Panc1 (cell line): ENCODE results near the gene COASY. TPM values are rescaled to one million over a fixed set of nuclear protein-coding genes. Genes with fewer than 3 reads are reported as not detected.

Source experiments
- ATAC-seq: fragments of 200-7000 bp; cut with Tn5 transposase; 2 replicates; pipeline ENCODE4 v1.9.1; 2020; ENCODE audit warnings: mild to moderate bottlenecking, moderate library complexity
- BruUV-seq: library from RNA; stranded (reverse); fragments of 400-500 nt; replicated peaks from 2 replicates; lab custom pipeline; 2021; lab: Mats Ljungman, UMichigan
- CTCF ChIA-PET: fragments of 300-600 bp; sonication (Branson Sonifier 250); formaldehyde crosslinking; loops from one replicate; lab custom pipeline; 2022; ENCODE audit warnings: antibody characterized with exemption; lab: Charles Lee
- POLR2A ChIA-PET: fragments of 300-600 bp; sonication (Branson Sonifier 250); formaldehyde crosslinking; loops from one replicate; lab custom pipeline; 2022; ENCODE audit warnings: antibody characterized with exemption; lab: Charles Lee
- DNase-seq: peaks from one replicate; pipeline ENCODE4 v3.0.0-alpha.2; 2010; ENCODE audit warnings: low read depth, low spot score
- H3K27ac ChIP-seq: 2 replicates; pipeline ENCODE4 v1.5.1; 2011; ENCODE audit warnings: mild to moderate bottlenecking, low read length, inconsistent platforms
- H3K27me3 ChIP-seq: fragments of 200-500 bp; sonication (Bioruptor generic); 2 replicates; pipeline ENCODE4 v1.6.0; 2014; ENCODE audit warnings: low read length, inconsistent platforms; ENCODE audit not compliant: control insufficient read depth, insufficient read depth
- H3K36me3 ChIP-seq: fragments of 200-500 bp; sonication (Bioruptor generic); 2 replicates; pipeline ENCODE4 v1.5.1; 2014; ENCODE audit warnings: inconsistent platforms, mild to moderate bottlenecking, low read length, moderate library complexity; ENCODE audit not compliant: control insufficient read depth, insufficient read depth
- H3K4me1 ChIP-seq: 2 replicates; pipeline ENCODE4 v1.5.1; 2011; ENCODE audit warnings: inconsistent platforms, mild to moderate bottlenecking, low read length, moderate library complexity; ENCODE audit not compliant: control insufficient read depth, insufficient read depth
- H3K4me3 ChIP-seq, 2 experiments: 2 replicates each; pipeline ENCODE4 v1.5.1; 2011 to 2012; ENCODE audit warnings: low read depth in 2 of 2, low read length in 2 of 2, mild to moderate bottlenecking in 2 of 2, inconsistent platforms in 1 of 2, moderate library complexity in 1 of 2
- H3K9me3 ChIP-seq: fragments of 200-500 bp; sonication (Bioruptor generic); 2 replicates; pipeline ENCODE4 v1.5.1; 2014; ENCODE audit warnings: low read depth, mild to moderate bottlenecking, inconsistent platforms, low read length, moderate library complexity; ENCODE audit not compliant: control insufficient read depth, insufficient read depth
- POLR2AphosphoS5 ChIP-seq: IDR thresholded peaks from 2 replicates; pipeline ENCODE4 v1.6.1; 2012; ENCODE audit warnings: mild to moderate bottlenecking, low read depth, low read length, moderate library complexity
- REST ChIP-seq, 2 experiments: IDR thresholded peaks; 2 replicates each; pipeline ENCODE4 v1.6.1; 2011 to 2012; ENCODE audit warnings: low read depth in 2 of 2, control low read depth in 1 of 2, low read length in 1 of 2, mild to moderate bottlenecking in 1 of 2, moderate library complexity in 1 of 2; ENCODE audit not compliant: insufficient read depth in 1 of 2
- SIN3A ChIP-seq: IDR thresholded peaks from 2 replicates; pipeline ENCODE4 v1.6.1; 2012; ENCODE audit warnings: low read depth, mild to moderate bottlenecking, low read length, moderate library complexity, borderline replicate concordance; ENCODE audit not compliant: insufficient read depth
- TCF7L2 ChIP-seq: IDR thresholded peaks from 2 replicates; pipeline ENCODE4 v1.6.1; 2011; ENCODE audit warnings: mild to moderate bottlenecking, low read depth, low read length, inconsistent platforms
- in situ Hi-C: cut with HindIII; loops from 2 replicates; pipeline ENCODE4 v1.10.0; 2016; ENCODE audit warnings: low sequenced_read_pairs, low pct_unique_long_range_greater_than_20kb
- intact Hi-C: fragments of 100-400 bp; cut with micrococcal nuclease; formaldehyde crosslinking; loops from one replicate; pipeline ENCODE4 v1.10.0; 2022; ENCODE audit not compliant: unreplicated experiment
- total RNA-seq: library from RNA; stranded (reverse); gene quantifications from one replicate; pipeline ENCODE4 v1.2.1, GENCODE V29; 2021; ENCODE audit not compliant: unreplicated experiment
- TF ChIP-seq, protein P1 (sequence below): fragments of 450-650 bp; IDR thresholded peaks from 2 replicates; pipeline ENCODE4 v1.5.1; 2017; ENCODE audit warnings: mild to moderate bottlenecking

Gene COASY
- total RNA-seq, 1 experiment from 2014 or later: 76.7 TPM

- Histone ChIP-seq H3K36me3 (no peaks in the 10 kb centered on the region), H3K27ac (peak overlapping the region; percentile 97), H3K4me1 (peaks cover 61% of the 10 kb centered on the region), H3K9me3 (no peaks in the 10 kb centered on the region), H3K4me3 (no peak overlapping the region), H3K27me3 (no peaks in the 10 kb centered on the region)
- TF ChIP-seq, protein P1, sequence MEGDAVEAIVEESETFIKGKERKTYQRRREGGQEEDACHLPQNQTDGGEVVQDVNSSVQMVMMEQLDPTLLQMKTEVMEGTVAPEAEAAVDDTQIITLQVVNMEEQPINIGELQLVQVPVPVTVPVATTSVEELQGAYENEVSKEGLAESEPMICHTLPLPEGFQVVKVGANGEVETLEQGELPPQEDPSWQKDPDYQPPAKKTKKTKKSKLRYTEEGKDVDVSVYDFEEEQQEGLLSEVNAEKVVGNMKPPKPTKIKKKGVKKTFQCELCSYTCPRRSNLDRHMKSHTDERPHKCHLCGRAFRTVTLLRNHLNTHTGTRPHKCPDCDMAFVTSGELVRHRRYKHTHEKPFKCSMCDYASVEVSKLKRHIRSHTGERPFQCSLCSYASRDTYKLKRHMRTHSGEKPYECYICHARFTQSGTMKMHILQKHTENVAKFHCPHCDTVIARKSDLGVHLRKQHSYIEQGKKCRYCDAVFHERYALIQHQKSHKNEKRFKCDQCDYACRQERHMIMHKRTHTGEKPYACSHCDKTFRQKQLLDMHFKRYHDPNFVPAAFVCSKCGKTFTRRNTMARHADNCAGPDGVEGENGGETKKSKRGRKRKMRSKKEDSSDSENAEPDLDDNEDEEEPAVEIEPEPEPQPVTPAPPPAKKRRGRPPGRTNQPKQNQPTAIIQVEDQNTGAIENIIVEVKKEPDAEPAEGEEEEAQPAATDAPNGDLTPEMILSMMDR: no peak
- TF ChIP-seq TCF7L2 (no peak), POLR2AphosphoS5 (no peak), SIN3A (no peak), REST (IDR thresholded peaks at IDR 0.05; ENCODE audit: insufficient read depth in 1 of 2, low read depth in 2 of 2, low read length in 1 of 2) (no peak)
- no TSS peak for BruUV-seq
- ATAC-seq (no peak), DNase-seq (no peak)
- ChIA-PET CTCF (no interaction called here), POLR2A (no interaction called here)
- in situ Hi-C loops: no loop called here
- intact Hi-C loops: loop anchor here (10.0 kb wide), 2 partner anchors 97 to 207 kb away; partner anchors contain the start of gene CAVIN1
Observed at GRCh38 chr17:42521666-42522262, 40.2 kb upstream of the COASY start.

DNA sequence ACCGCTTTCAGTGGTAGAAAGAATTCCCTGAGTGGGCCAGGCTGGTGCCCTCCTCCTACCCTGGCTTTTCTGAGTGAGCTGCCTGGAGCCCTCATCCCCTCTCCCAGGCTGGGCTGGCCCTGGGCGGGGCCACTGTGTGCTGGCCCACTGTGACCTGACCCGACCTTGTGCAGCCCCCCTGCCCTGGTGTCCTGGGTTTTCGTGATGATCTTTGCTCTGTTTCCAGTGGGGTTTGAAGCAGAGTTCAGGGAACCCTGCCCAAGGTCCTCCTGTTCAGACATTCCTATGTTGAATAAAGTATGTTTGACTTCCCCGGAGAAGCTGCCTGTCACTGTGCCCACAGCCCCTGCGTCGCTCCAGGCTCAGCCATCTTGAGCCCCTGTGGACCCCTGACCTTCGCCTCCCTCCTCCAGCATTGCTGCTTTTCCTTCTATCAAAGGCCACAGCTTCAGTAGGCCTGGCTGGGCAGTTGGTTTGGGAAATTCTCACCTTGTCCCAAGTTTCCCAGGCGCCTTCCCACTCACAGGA, 39.6 kb upstream of the COASY start:
- POLR2A ChIA-PET: no interaction called here
- CTCF ChIA-PET: no interaction called here
- H3K27me3 ChIP-seq: no peaks in the 10 kb centered on the region
- TF ChIP-seq SIN3A (no peak), POLR2AphosphoS5 (no peak), REST (IDR thresholded peaks at IDR 0.05; ENCODE audit: insufficient read depth in 1 of 2, low read depth in 2 of 2, low read length in 1 of 2) (no peak), TCF7L2 (no peak)
- TF ChIP-seq, protein P1: no peak
- H3K4me1 ChIP-seq: peaks cover 59% of the 10 kb centered on the region
- no peaks in the 10 kb centered on the region for H3K36me3 ChIP-seq
- ATAC-seq (no peak), DNase-seq (no peak)
- intact Hi-C loops (loop anchor here (10.0 kb wide), 2 partner anchors 98 to 208 kb away; partner anchors contain the start of gene CAVIN1), in situ Hi-C loops (no loop called here)
- peak overlapping the region; percentile 97 for H3K27ac ChIP-seq
- no TSS peak for BruUV-seq
- no peaks in the 10 kb centered on the region for H3K9me3 ChIP-seq
- H3K4me3 ChIP-seq: no peak overlapping the region
